ENCODE data around the gene PAPOLG.
"Not testable (repeated sequence)": the region's sequence is repeated elsewhere in the genome, so short reads cannot be mapped to it uniquely, and the experiment has no call there.

PAPOLG gene

GRCh38 chr2:60826111-60826510 lies 70.0 kb downstream of the PAPOLG start:
- no peak for DNase-seq

GRCh38 chr2:60826860-60827259 lies 70.8 kb downstream of the PAPOLG start:
- DNase-seq = not testable (repeated sequence)

- DNase-seq = no peak
Measured at GRCh38 chr2:60827369-60827768, 71.3 kb downstream of the PAPOLG start.

- DNase-seq = no peak
Measured at GRCh38 chr2:60830991-60831390, 74.9 kb downstream of the PAPOLG start.

- DNase-seq = no peak
Measured at GRCh38 chr2:60831921-60832320, 75.9 kb downstream of the PAPOLG start.

GRCh38 chr2:60832621-60833020 lies 76.6 kb downstream of the PAPOLG start:
- no peak for DNase-seq

- no peak for DNase-seq
Measured at GRCh38 chr2:60834270-60834717, 78.2 kb downstream of the PAPOLG start.

GRCh38 chr2:60836491-60836890 lies 80.4 kb downstream of the PAPOLG start:
- DNase-seq = no peak

- no peak for DNase-seq
Measured at GRCh38 chr2:60837123-60837522, 81.1 kb downstream of the PAPOLG start.

- no peak for DNase-seq
Measured at GRCh38 chr2:60838481-60838880, 82.4 kb downstream of the PAPOLG start.

- no peak for DNase-seq
Measured at GRCh38 chr2:60839126-60839813, 83.2 kb downstream of the PAPOLG start.

- no peak for DNase-seq
Measured at GRCh38 chr2:60840880-60841279, 84.8 kb downstream of the PAPOLG start.

- DNase-seq = no peak
Measured at GRCh38 chr2:60843006-60843405, 86.9 kb downstream of the PAPOLG start.

GRCh38 chr2:60844105-60844504 lies 88.0 kb downstream of the PAPOLG start:
- no peak for DNase-seq

GRCh38 chr2:60847854-60848253 lies 91.8 kb downstream of the PAPOLG start:
- no peak for DNase-seq

Data from NK-92 treated with Interleukin-12 subunit alpha and Interleukin-12 subunit beta, amount 100 ng/mL, for 24 hours (cell line).